HCT116 (cell line): ENCODE results near the gene TOMM70.

Source experiments
- CTCF ChIP-seq, 3 experiments: fragments of 200-600 bp in 1 of 3; sonication (generic) in 1 of 3; IDR thresholded peaks in 2 of 3; conservative IDR thresholded peaks in 1 of 3; 2 replicates each; pipeline ENCODE4 v1.5.1; 2012 to 2017; ENCODE audit warnings: low read depth in 2 of 3, low read length in 2 of 3, antibody characterized with exemption in 1 of 3, borderline replicate concordance in 1 of 3, control low read depth in 1 of 3, mild to moderate bottlenecking in 1 of 3, mixed read lengths in 1 of 3, mixed run types in 1 of 3, moderate library complexity in 1 of 3; ENCODE audit not compliant: insufficient read depth in 1 of 3
- EGR1 ChIP-seq: IDR thresholded peaks from 2 replicates; pipeline ENCODE4 v1.6.1; 2012; ENCODE audit warnings: low read depth
- EZH2phosphoT487 ChIP-seq: fragments of 200-600 bp; IDR thresholded peaks from 2 replicates; pipeline ENCODE4 v1.6.1; 2018; ENCODE audit warnings: antibody characterized with exemption, borderline replicate concordance
- RAD21 ChIP-seq: IDR thresholded peaks from 2 replicates; pipeline ENCODE4 v1.6.1; 2012; ENCODE audit warnings: low read depth, mild to moderate bottlenecking
- ZBTB33 ChIP-seq: IDR thresholded peaks from 2 replicates; pipeline ENCODE4 v1.6.1; 2011; ENCODE audit warnings: mild to moderate bottlenecking, low read length, moderate library complexity; ENCODE audit not compliant: insufficient replicate concordance; ENCODE audit errors: extremely low read depth
- ZNF274 ChIP-seq: fragments of 200-500 bp; sonication (Bioruptor generic); IDR thresholded peaks from 2 replicates; pipeline ENCODE4 v1.6.1; 2014; ENCODE audit warnings: mild to moderate bottlenecking, low read depth, low read length, inconsistent platforms

- TF ChIP-seq CTCF (IDR thresholded peaks at IDR 0.05 in 2 of 3, conservative IDR thresholded peaks at IDR 0.05 in 1 of 3; ENCODE audit: borderline replicate concordance in 1 of 3, insufficient read depth in 1 of 3, low read depth in 2 of 3, low read length in 2 of 3) (no peak), ZNF274 (no peak), RAD21 (no peak), EGR1 (no peak), ZBTB33 (no peak), EZH2phosphoT487 (no peak)
Measured at GRCh38 chr3:100443690-100444089, 42.8 kb upstream of the TOMM70 start.
